Smooth muscle cell (in vitro differentiated cells): ENCODE data around the gene FRK. TPM values are rescaled to one million over a fixed set of nuclear protein-coding genes. Genes with fewer than 3 reads are reported as not detected.

ENCODE experiments used
- DNase-seq: peaks from one replicate; lab custom pipeline; 2025; ENCODE audit not compliant: unreplicated experiment; lab: John Stamatoyannopoulos, UW
- H2AFZ ChIP-seq: fragments of 200-600 bp; sonication (generic); 2 replicates; pipeline ENCODE4 v1.6.0; 2016; ENCODE audit warnings: antibody characterized with exemption, low read depth, mild to moderate bottlenecking
- H3F3A ChIP-seq: fragments of 200-600 bp; sonication (generic); 2 replicates; pipeline ENCODE4 v1.6.0; 2017; ENCODE audit warnings: antibody characterized with exemption, low read depth
- H3K27ac ChIP-seq: fragments of 200-600 bp; sonication (generic); 2 replicates; pipeline ENCODE4 v1.5.1; 2016; ENCODE audit warnings: low read depth, mild to moderate bottlenecking
- H3K27me3 ChIP-seq: fragments of 200-600 bp; sonication (generic); 2 replicates; pipeline ENCODE4 v1.6.1; 2016; ENCODE audit warnings: low read depth, mild to moderate bottlenecking
- H3K36me3 ChIP-seq: fragments of 200-600 bp; sonication (generic); 2 replicates; pipeline ENCODE4 v1.5.1; 2016; ENCODE audit warnings: low read depth
- H3K4me1 ChIP-seq: fragments of 200-600 bp; sonication (generic); 2 replicates; pipeline ENCODE4 v1.5.1; 2016; ENCODE audit warnings: low read depth
- H3K4me2 ChIP-seq: fragments of 200-600 bp; sonication (generic); 2 replicates; pipeline ENCODE4 v1.6.0; 2016; ENCODE audit warnings: mild to moderate bottlenecking
- H3K4me3 ChIP-seq: fragments of 200-600 bp; sonication (generic); 2 replicates; pipeline ENCODE4 v1.5.1; 2016; ENCODE audit warnings: mild to moderate bottlenecking
- H3K79me2 ChIP-seq: fragments of 200-600 bp; sonication (generic); 2 replicates; pipeline ENCODE4 v1.6.0; 2016; ENCODE audit warnings: low read depth, mild to moderate bottlenecking
- H3K9ac ChIP-seq: fragments of 200-600 bp; sonication (generic); 2 replicates; pipeline ENCODE4 v1.6.0; 2016; ENCODE audit warnings: low read depth
- H3K9me3 ChIP-seq: fragments of 200-600 bp; sonication (generic); replicated peaks from 2 replicates; pipeline ENCODE4 v1.5.1; 2016; ENCODE audit warnings: low read depth
- H4K20me1 ChIP-seq: fragments of 200-600 bp; sonication (generic); 2 replicates; pipeline ENCODE4 v1.6.0; 2016; ENCODE audit warnings: low read depth
- WGBS: methylation state at CpG from one replicate; pipeline ENCODE4 v1.1.7; 2016; ENCODE audit warnings: low lambda C conversion rate; 5-methylcytosine and 5-hydroxymethylcytosine counted together
- polyA plus RNA-seq: library from polyadenylated mRNA; unstranded; fragments of >200 nt; fragmentation: Nextera tagmentation; extraction: Ambion mirVana; gene quantifications from 2 replicates; pipeline ENCODE4 v1.2.1, GENCODE V29; 2016
- total RNA-seq: library from RNA; depleted of rRNA; stranded (reverse); fragments of >200 nt; gene quantifications from 2 replicates; pipeline ENCODE4 v1.2.3, GENCODE V29; 2014
- TF ChIP-seq, protein P1 (sequence below): fragments of 200-600 bp; sonication (generic); IDR thresholded peaks from 2 replicates; pipeline ENCODE4 v1.5.1; 2017; ENCODE audit warnings: borderline replicate concordance, mild to moderate bottlenecking, antibody characterized with exemption; ENCODE audit not compliant: insufficient read depth, poor library complexity, severe bottlenecking

FRK gene
- total and polyA plus RNA-seq, 2 experiments from 2014 or later: 0.11 to 1.4 TPM

DNA sequence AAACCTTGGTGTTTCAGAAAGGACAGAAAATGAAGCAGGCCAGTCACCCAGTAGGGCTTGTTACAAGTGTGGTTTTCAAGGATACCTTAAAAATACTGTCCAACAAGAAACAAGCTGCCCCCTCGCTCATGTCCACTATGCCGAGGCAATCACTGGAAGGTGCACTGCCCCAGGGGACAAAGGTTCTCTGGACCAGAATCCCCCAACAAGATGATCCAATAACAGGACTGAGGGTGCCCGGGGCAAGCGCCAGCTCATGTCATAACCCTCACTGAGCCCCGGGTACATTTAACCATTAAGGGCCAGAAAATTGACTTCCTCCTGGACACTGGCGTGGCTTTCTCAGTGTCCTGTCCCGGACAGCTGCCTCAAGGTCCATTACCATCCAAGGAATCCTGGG lies 33.4 kb upstream of the FRK start:
- no peaks in the 10 kb centered on the region for H3K36me3 ChIP-seq
- no peak overlapping the region for H3K27ac ChIP-seq
- H3K4me2 ChIP-seq: no peak overlapping the region
- H3K79me2 ChIP-seq: no peaks in the 10 kb centered on the region
- no peak for DNase-seq
- no peaks in the 10 kb centered on the region for H4K20me1 ChIP-seq
- no peaks in the 10 kb centered on the region for H3K4me1 ChIP-seq
- H3K4me3 ChIP-seq: no peak overlapping the region
- TF ChIP-seq, protein P1, sequence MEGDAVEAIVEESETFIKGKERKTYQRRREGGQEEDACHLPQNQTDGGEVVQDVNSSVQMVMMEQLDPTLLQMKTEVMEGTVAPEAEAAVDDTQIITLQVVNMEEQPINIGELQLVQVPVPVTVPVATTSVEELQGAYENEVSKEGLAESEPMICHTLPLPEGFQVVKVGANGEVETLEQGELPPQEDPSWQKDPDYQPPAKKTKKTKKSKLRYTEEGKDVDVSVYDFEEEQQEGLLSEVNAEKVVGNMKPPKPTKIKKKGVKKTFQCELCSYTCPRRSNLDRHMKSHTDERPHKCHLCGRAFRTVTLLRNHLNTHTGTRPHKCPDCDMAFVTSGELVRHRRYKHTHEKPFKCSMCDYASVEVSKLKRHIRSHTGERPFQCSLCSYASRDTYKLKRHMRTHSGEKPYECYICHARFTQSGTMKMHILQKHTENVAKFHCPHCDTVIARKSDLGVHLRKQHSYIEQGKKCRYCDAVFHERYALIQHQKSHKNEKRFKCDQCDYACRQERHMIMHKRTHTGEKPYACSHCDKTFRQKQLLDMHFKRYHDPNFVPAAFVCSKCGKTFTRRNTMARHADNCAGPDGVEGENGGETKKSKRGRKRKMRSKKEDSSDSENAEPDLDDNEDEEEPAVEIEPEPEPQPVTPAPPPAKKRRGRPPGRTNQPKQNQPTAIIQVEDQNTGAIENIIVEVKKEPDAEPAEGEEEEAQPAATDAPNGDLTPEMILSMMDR: no peak
- H3F3A ChIP-seq: no peaks in the 10 kb centered on the region
- peaks cover 10% of the 10 kb centered on the region for H3K9me3 ChIP-seq
- no peak overlapping the region for H2AFZ ChIP-seq
- WGBS: 95% methylated on average over 7 of the region's 7 CpGs
- no peak overlapping the region for H3K9ac ChIP-seq
- no peaks in the 10 kb centered on the region for H3K27me3 ChIP-seq

DNA sequence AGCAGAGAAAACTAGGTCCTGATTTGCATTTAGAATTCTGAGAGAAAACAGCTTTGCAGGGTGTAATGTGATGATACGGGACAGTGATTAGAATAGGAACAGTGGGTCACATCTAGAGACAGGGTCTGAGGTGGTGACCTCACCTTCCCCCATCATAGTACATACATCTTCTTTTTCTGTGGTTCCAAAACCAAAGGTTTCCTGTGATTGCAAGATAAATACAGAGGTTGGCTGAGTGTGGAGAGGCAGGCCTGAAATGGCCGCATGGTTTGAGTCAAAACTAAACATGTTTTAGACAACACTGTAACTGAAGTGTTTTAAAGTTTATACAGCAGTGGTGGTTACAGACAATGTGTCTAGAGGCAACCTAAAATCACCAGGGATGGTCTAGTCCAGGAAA lies 29.6 kb upstream of the FRK start:
- Histone ChIP-seq H3K27me3 (no peaks in the 10 kb centered on the region), H3K4me2 (no peak overlapping the region), H2AFZ (no peak overlapping the region), H4K20me1 (no peaks in the 10 kb centered on the region), H3K9ac (no peak overlapping the region), H3K4me1 (peaks cover 3% of the 10 kb centered on the region), H3K79me2 (no peaks in the 10 kb centered on the region), H3K4me3 (no peak overlapping the region), H3K36me3 (no peaks in the 10 kb centered on the region), H3F3A (no peaks in the 10 kb centered on the region), H3K27ac (no peak overlapping the region), H3K9me3 (no peaks in the 10 kb centered on the region)
- TF ChIP-seq, protein P1: no peak
- DNase-seq: no peak
- 93% methylated on average over 2 of the region's 2 CpGs for WGBS

DNA sequence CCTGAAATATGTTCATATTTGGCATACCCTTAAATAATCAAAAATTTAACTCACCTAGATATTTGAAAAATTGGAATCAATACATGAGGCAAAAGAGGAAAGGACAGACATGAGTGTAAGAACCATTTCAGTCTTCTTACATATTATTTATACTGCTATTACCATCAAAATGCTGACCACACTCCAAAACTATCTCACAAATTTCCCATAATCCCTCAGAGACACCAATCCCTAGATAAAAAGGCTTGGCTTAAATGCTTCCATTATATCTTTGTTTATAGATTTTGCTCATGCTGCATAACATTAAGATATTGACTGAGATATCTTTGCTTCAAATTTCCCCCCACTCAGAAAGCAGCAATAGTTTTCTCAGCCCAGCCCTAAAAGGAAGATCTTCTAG lies 28.3 kb upstream of the FRK start:
- no peak for DNase-seq
- Histone ChIP-seq H3K9me3 (no peaks in the 10 kb centered on the region), H3K79me2 (no peaks in the 10 kb centered on the region), H3K4me2 (no peak overlapping the region), H3K27me3 (no peaks in the 10 kb centered on the region), H3K4me1 (peaks cover 3% of the 10 kb centered on the region), H3K36me3 (no peaks in the 10 kb centered on the region), H4K20me1 (no peaks in the 10 kb centered on the region), H3K27ac (no peak overlapping the region), H3F3A (no peaks in the 10 kb centered on the region), H3K9ac (no peak overlapping the region), H3K4me3 (no peak overlapping the region), H2AFZ (no peak overlapping the region)
- TF ChIP-seq, protein P1: no peak

DNA sequence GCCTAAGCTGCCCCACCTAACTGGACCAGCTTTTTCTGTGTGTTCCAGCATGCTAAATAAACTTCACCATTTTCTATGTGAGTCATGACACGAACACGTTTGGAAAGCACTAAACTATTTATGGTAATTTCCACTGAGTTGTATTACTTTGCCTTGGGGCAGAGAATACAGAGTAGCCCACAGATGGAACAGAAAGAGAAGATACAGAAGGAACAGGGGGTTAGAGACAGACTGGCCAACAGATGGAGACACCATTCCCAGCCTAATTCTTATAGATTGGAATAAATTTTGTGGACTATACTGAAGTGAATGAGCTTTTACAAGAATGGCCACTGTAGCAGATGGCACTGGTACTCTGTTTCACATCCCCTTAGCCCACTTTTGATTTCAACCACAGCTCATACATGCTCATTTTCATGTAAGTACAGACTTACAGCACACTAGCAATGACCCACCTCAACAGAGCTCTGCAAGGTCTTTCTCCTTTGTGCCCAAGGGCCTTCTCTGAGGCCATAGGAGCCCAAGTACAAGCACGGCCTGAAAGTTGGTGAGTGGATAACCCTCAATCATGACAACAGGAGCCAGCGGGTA lies 26.8 kb upstream of the FRK start:
- TF ChIP-seq, protein P1: no peak
- WGBS: 54% methylated on average over 4 of the region's 4 CpGs
- Histone ChIP-seq H3K4me1 (peaks cover 3% of the 10 kb centered on the region), H4K20me1 (no peaks in the 10 kb centered on the region), H3K27me3 (no peaks in the 10 kb centered on the region), H2AFZ (peak overlapping the region; percentile 23), H3K9ac (no peak overlapping the region), H3K4me3 (no peak overlapping the region), H3K36me3 (no peaks in the 10 kb centered on the region), H3K79me2 (no peaks in the 10 kb centered on the region), H3K27ac (peak overlapping the region; percentile 17), H3F3A (no peaks in the 10 kb centered on the region), H3K9me3 (no peaks in the 10 kb centered on the region), H3K4me2 (no peak overlapping the region)
- no peak for DNase-seq
